NAMALWA (cell line): Measurements from ENCODE around the gene ADAP1.
A peak's percentile ranks its signal among the peaks of the same experiment; 100 is the strongest.

Experiments used
- DNase-seq: peaks from one replicate; pipeline ENCODE4 v3.0.0-alpha.2; 2015; ENCODE audit warnings: low spot score

ADAP1 gene

GRCh38 chr7:922334-923107 is 32.0 kb downstream of the ADAP1 start:
- no peak for DNase-seq

- DNase-seq: no peak
These were observed 32.7 kb downstream of the ADAP1 start for GRCh38 chr7:921581-922333.

- DNase-seq: no peak
These were observed 33.4 kb downstream of the ADAP1 start for GRCh38 chr7:921071-921461.

GRCh38 chr7:920351-921070 is 34.0 kb downstream of the ADAP1 start:
- no peak for DNase-seq

- no peak for DNase-seq
These were observed 34.5 kb downstream of the ADAP1 start for GRCh38 chr7:919924-920341.

- DNase-seq: no peak
These were observed 35.4 kb downstream of the ADAP1 start for GRCh38 chr7:919114-919442.

- DNase-seq: no peak
These were observed 35.9 kb downstream of the ADAP1 start for GRCh38 chr7:918441-919113.

GRCh38 chr7:918118-918425 is 36.4 kb downstream of the ADAP1 start:
- no peak for DNase-seq

- no peak for DNase-seq
These were observed 37.0 kb downstream of the ADAP1 start for GRCh38 chr7:917255-918117.

- no peak for DNase-seq
These were observed 38.1 kb downstream of the ADAP1 start for GRCh38 chr7:916291-916941.

GRCh38 chr7:915291-916218 is 38.9 kb downstream of the ADAP1 start:
- DNase-seq: no peak

- DNase-seq: no peak
These were observed 39.8 kb downstream of the ADAP1 start for GRCh38 chr7:914521-915194.

- no peak for DNase-seq
These were observed 40.6 kb downstream of the ADAP1 start for GRCh38 chr7:913736-914520.

- no peak for DNase-seq
These were observed 42.5 kb downstream of the ADAP1 start for GRCh38 chr7:911791-912480.

GRCh38 chr7:910931-911431 is 43.5 kb downstream of the ADAP1 start:
- no peak for DNase-seq

GRCh38 chr7:910441-910861 is 44.0 kb downstream of the ADAP1 start:
- peak; percentile 71 for DNase-seq
